Mesenteric fat pad (tissue), 1 donor: ENCODE data around the gene S100PBP. TPM values are rescaled to one million over a fixed set of nuclear protein-coding genes. Genes with fewer than 3 reads are reported as not detected.
A peak's percentile ranks its signal among the peaks of the same experiment; 100 is the strongest.

Source experiments
- DNase-seq: peaks from one replicate; pipeline ENCODE4 v3.0.0-alpha.2; 2020; ENCODE audit warnings: low spot score
- total RNA-seq: library from RNA; stranded (reverse); fragmentation: NEBNext Ultra II Directional; extraction: Animal tissue kit (Norgen Biotek cat#: 25700); gene quantifications from one replicate; pipeline ENCODE4 v1.2.1, GENCODE V29; 2021
- donor health status: DM: yes; HTN: yes; CAD: no.

S100PBP gene
- total RNA-seq, 1 donor from 2014 or later = 25.0 TPM

GRCh38 chr1:32825181-32825580 lies 7.7 kb downstream of the S100PBP start:
- DNase-seq = no peak

GRCh38 chr1:32828341-32828740 lies 10.9 kb downstream of the S100PBP start:
- no peak for DNase-seq

GRCh38 chr1:32830092-32830852 lies 12.8 kb downstream of the S100PBP start:
- no peak for DNase-seq

DNA sequence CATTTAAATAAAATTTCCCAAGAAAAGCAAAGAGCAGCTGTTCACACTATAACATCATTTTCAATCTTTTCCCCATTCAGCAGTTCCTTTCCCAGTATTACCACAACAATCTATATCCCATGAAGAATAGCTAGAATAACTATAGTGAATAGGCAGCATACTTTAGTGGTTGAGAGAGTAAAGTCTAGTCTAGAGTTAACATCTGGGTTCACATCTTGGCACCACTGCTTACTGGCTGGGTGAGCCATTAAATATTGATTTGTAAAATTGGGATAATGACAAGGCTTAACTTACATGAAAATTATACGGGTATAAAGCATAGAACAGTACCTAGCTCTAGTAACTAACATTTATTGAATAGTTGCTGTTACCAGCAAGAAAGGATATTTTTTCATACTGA lies 14.4 kb downstream of the S100PBP start:
- no peak for DNase-seq

GRCh38 chr1:32848354-32849063 lies 31.1 kb downstream of the S100PBP start:
- DNase-seq = no peak

GRCh38 chr1:32855861-32856617 lies 38.6 kb downstream of the S100PBP start:
- DNase-seq = no peak

- DNase-seq = no peak
These were observed 40.7 kb downstream of the S100PBP start for GRCh38 chr1:32858136-32858535.

- no peak for DNase-seq
These were observed 41.3 kb downstream of the S100PBP start for GRCh38 chr1:32858791-32859190.

DNA sequence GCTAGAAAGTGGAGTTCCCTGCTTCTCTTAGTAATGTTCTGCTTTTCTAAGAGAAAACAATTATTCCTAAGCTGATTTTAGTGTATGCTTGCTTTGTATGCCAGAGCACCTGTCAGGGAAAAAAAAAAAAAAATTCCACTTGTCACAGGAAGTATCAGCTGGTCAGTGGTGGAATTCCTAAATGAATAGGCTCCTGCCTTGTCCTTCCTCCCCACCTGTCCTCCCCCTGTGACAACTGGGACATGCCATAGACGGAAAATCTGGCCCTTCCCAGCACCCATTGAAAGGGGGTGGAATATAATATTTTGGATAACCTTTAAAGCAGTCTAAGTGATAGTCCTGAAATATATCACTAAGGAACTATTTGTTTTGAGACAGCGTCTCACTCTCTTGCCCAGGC lies 42.5 kb downstream of the S100PBP start:
- DNase-seq = no peak

- DNase-seq = no peak
These were observed 43.1 kb downstream of the S100PBP start for GRCh38 chr1:32860566-32860965.

DNA sequence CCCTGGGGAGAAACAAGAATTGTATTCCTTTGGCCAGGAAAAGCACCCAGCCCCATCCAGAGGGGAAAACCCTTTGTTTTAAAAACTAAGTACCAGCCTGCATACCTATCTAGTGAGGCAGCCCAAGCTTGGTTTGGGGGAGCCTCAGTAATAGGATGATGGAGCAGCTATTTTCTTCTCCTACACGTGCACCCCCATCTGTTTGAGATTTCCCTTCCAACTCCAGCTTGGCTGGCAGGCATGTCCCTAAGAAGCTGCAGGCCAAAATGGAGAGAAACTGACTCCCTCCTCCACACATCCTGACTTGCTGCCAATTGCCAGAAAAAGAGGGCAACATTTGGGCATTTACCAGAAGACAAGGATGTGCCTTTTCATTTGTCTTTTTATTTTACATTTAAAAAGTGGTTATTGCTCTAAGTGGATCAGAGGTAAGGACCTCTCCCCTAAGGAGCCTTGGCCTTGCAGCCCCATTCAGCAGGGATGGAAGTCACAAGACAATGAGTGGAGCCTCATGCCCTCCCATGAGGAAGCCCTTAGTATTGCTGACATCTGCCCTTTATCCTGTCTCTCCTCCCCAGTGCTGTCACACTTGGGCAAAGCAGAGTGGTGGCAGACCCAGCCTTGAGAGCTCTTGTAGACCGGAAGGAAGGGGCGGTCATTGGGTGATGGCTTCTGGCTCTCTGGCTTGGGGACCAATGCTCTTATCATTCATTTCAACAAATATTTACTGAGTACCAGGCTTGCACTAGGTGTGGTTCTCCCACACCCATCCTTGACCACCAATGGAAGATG lies 44.6 kb downstream of the S100PBP start:
- peak; percentile 47 for DNase-seq

GRCh38 chr1:32863218-32863880 lies 45.9 kb downstream of the S100PBP start:
- peak; percentile 49 for DNase-seq

DNA sequence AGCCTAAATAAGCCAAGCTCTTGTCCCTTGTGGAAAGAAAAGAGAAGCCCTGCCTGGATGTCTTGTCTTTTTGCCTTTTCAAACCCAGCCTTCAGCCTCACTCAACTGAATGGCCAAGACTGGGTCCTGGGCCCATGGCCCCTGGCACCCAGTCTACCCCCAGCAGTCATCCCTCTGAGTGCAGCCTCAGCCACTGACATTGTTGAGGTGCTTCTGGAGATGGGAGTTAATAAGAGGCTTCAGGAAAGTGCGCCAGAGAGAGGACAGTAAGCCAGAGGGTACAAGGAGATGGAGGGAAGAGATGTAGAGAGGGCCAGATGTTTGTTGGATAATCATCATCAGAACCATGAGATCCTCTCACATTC lies 46.4 kb downstream of the S100PBP start:
- DNase-seq = peak; percentile 22

GRCh38 chr1:32864375-32865019 lies 47.0 kb downstream of the S100PBP start:
- DNase-seq = peak; percentile 47

GRCh38 chr1:32865639-32866405 lies 48.4 kb downstream of the S100PBP start:
- no peak for DNase-seq

- no peak for DNase-seq
These were observed 49.7 kb downstream of the S100PBP start for GRCh38 chr1:32867151-32867550.

DNA sequence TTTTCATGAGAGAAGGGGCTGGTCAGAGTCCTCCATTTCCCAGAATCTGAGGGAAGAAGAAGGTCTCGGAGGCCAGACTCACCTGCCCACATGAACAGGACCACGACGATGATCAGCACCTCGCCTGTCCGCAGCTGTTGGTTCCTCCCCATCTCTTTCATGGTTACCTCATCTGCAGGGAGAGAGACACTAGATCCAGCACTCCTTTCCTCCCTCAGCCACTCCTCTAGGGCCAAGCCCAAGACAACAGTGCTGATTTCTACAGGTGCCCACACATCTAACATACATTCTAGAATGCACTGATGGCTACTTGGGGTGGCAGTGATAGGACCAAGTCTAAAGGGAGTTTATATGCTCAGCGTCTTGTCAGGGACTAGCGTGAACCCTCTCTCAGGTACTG lies 50.2 kb downstream of the S100PBP start:
- DNase-seq = peak; percentile 28

GRCh38 chr1:32868085-32868484 lies 50.6 kb downstream of the S100PBP start:
- peak; percentile 57 for DNase-seq

GRCh38 chr1:32868806-32869455 lies 51.5 kb downstream of the S100PBP start:
- DNase-seq = peak; percentile 37
